Measurements from ENCODE around the gene HPSE2. TPM values are rescaled to one million over a fixed set of nuclear protein-coding genes. Genes with fewer than 3 reads are reported as not detected.

The HPSE2 gene
- total and polyA plus RNA-seq, 2 of the 13 experiments (the other 11 are each of a cell fraction or from before 2014, with no cell fraction given), result 0.01 TPM; not detected in 1

DNA sequence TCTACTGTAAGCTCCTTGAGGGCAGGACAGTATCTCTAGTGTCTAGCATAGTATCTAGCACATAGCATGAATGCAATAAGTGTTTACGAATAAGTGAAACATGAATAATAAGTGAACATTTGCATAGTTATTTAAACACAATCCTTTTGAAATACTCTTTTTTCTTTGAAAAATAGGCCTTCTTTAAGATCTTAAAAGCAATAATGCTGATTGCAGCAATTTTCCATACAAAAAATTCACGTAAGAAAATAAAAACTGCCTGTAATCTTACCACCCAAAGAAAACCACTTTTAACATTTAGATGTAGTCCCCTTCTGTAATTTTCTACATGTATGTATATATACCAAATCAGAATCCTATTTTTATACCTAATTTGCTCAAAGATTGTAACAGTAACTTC is 626.4 kb downstream of the HPSE2 start:
- TF ChIP-seq NFYB (CRISPR knock-in tag; IDR thresholded peaks at IDR 0.05) (no peak), HDAC6 (IDR thresholded peaks at IDR 0.05; ENCODE audit: low read depth, low read length) (no peak), ZNF562 (CRISPR knock-in tag; IDR thresholded peaks at IDR 0.05; ENCODE audit: borderline replicate concordance) (no peak), MAFK (conservative IDR thresholded peaks at IDR 0.05 in 1 of 2, IDR thresholded peaks at IDR 0.05 in 1 of 2; ENCODE audit: low read length in 2 of 2) (peak; percentile 80 to 94), ZBTB26 (CRISPR knock-in tag; IDR thresholded peaks at IDR 0.05; ENCODE audit: borderline replicate concordance) (no peak), MAFF (IDR thresholded peaks at IDR 0.05; ENCODE audit: low read depth, low read length) (peak; percentile 83)
- no peaks in the 10 kb centered on the region for H3K4me1 ChIP-seq (ENCODE audit: insufficient read depth, low read length)
- no peak overlapping the region for H3K4me3 ChIP-seq (replicated peaks in 1 of 3; ENCODE audit: insufficient read depth in 1 of 3, low read depth in 2 of 3, low read length in 3 of 3)
- no peak overlapping the region for H3K4me2 ChIP-seq (ENCODE audit: low read depth, low read length)
- no peak overlapping the region for H3K9ac ChIP-seq (ENCODE audit: insufficient read depth, low read depth, low read length)
- no peaks in the 10 kb centered on the region for H3K9me3 ChIP-seq (ENCODE audit: low read length)
- BruUV-seq (replicated peaks), result no TSS peak
- H3K36me3 ChIP-seq (replicated peaks in 1 of 2; ENCODE audit: control insufficient read depth in 1 of 2, insufficient read depth in 2 of 2, low read length in 2 of 2), result no peaks in the 10 kb centered on the region
- H2AFZ ChIP-seq (ENCODE audit: low read length), result no peak overlapping the region
- ATAC-seq, result no peak
- H3K27ac ChIP-seq (ENCODE audit: extremely low read length, insufficient read depth, low read length), result no peak overlapping the region
- ChIA-PET POLR2A (no interaction called here), CTCF (ENCODE audit: low intra/inter-chr PET ratio, low total read pairs) (no interaction called here)
- 0 out of 5 replicates have a peak, but pooled peaks cover 0 to 2% of the 10 kb centered on the region in 2 experiments for H3K27me3 ChIP-seq (ENCODE audit: control insufficient read depth in 1 of 2, insufficient read depth in 2 of 2, low read length in 2 of 2)
- 3% methylated on average over 2 of the region's 2 CpGs for whole genome bisulfite sequencing (ENCODE audit: low lambda C conversion rate)
- in situ Hi-C loops (cut with HindIII; ENCODE audit: extremely low pct_ligation_motif_present, low pct_unique_long_range_greater_than_20kb) (no loop called here), intact Hi-C loops (cut with micrococcal nuclease; ENCODE audit: unreplicated experiment) (no loop called here)
- no peak for FAIRE-seq
- H4K20me1 ChIP-seq (ENCODE audit: insufficient read depth, low read length), result no peaks in the 10 kb centered on the region
- no peak for DNase-seq (ENCODE audit: low spot score)
- H3K79me2 ChIP-seq (ENCODE audit: insufficient read depth, low read length), result no peaks in the 10 kb centered on the region

- FAIRE-seq (no peak), ATAC-seq (no peak), DNase-seq (ENCODE audit: low spot score) (no peak)
- POLR2A ChIA-PET, result no interaction called here
- Histone ChIP-seq H3K79me2 (ENCODE audit: insufficient read depth, low read length) (no peaks in the 10 kb centered on the region), H3K4me2 (ENCODE audit: low read depth, low read length) (no peak overlapping the region), H3K36me3 (replicated peaks in 1 of 2; ENCODE audit: control insufficient read depth in 1 of 2, insufficient read depth in 2 of 2, low read length in 2 of 2) (no peaks in the 10 kb centered on the region), H3K9me3 (ENCODE audit: low read length) (no peaks in the 10 kb centered on the region), H3K4me1 (ENCODE audit: insufficient read depth, low read length) (no peaks in the 10 kb centered on the region), H3K27me3 (ENCODE audit: control insufficient read depth in 1 of 2, insufficient read depth in 2 of 2, low read length in 2 of 2) (0 out of 5 replicates have a peak, but pooled peaks cover 0 to 2% of the 10 kb centered on the region in 2 experiments), H3K27ac (ENCODE audit: extremely low read length, insufficient read depth, low read length) (no peak overlapping the region), H3K9ac (ENCODE audit: insufficient read depth, low read depth, low read length) (no peak overlapping the region), H2AFZ (ENCODE audit: low read length) (no peak overlapping the region), H3K4me3 (replicated peaks in 1 of 3; ENCODE audit: insufficient read depth in 1 of 3, low read depth in 2 of 3, low read length in 3 of 3) (no peak overlapping the region), H4K20me1 (ENCODE audit: insufficient read depth, low read length) (no peaks in the 10 kb centered on the region)
- intact Hi-C loops (cut with micrococcal nuclease; ENCODE audit: unreplicated experiment), result no loop called here
- no TSS peak for BruUV-seq (replicated peaks)
- in situ Hi-C loops (cut with HindIII; ENCODE audit: extremely low pct_ligation_motif_present, low pct_unique_long_range_greater_than_20kb), result no loop called here
- CTCF ChIA-PET (ENCODE audit: low intra/inter-chr PET ratio, low total read pairs), result no interaction called here
- WGBS (ENCODE audit: low lambda C conversion rate), result 0% methylated on average over 3 of the region's 5 CpGs
- TF ChIP-seq DPF2 (CRISPR knock-in tag; IDR thresholded peaks at IDR 0.05; ENCODE audit: borderline replicate concordance, low read depth), result no peak
- no peak for TF ChIP-seq FOXK1 (CRISPR knock-in tag; IDR thresholded peaks at IDR 0.05; ENCODE audit: borderline replicate concordance, low read depth)
- TF ChIP-seq, protein P1, sequence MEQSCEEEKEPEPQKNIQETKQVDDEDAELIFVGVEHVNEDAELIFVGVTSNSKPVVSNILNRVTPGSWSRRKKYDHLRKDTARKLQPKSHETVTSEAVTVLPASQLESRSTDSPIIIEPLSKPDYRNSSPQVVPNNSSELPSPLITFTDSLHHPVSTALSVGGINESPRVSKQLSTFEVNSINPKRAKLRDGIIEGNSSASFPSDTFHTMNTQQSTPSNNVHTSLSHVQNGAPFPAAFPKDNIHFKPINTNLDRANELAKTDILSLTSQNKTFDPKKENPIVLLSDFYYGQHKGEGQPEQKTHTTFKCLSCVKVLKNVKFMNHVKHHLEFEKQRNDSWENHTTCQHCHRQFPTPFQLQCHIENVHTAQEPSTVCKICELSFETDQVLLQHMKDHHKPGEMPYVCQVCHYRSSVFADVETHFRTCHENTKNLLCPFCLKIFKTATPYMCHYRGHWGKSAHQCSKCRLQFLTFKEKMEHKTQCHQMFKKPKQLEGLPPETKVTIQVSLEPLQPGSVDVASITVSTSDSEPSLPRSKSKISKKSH (CRISPR knock-in tag; IDR thresholded peaks at IDR 0.05; ENCODE audit: borderline replicate concordance), result no peak
- TF ChIP-seq ZMYM2 (CRISPR knock-in tag; IDR thresholded peaks at IDR 0.05), result no peak
- no peak for TF ChIP-seq KLF9 (CRISPR knock-in tag; IDR thresholded peaks at IDR 0.05; ENCODE audit: low read depth)
- no peak for TF ChIP-seq SP1 (IDR thresholded peaks at IDR 0.05)
- TF ChIP-seq SP1 (CRISPR knock-in tag; IDR thresholded peaks at IDR 0.05), result no peak
- no peak for TF ChIP-seq TOPORS (CRISPR knock-in tag; IDR thresholded peaks at IDR 0.05)
- TF ChIP-seq ZNF10 (CRISPR knock-in tag; IDR thresholded peaks at IDR 0.05; ENCODE audit: borderline replicate concordance, low read depth), result no peak
- TF ChIP-seq CBX2 (IDR thresholded peaks at IDR 0.05; ENCODE audit: low read depth, low read length), result no peak
- no peak for TF ChIP-seq CBX2 (CRISPR knock-in tag; IDR thresholded peaks at IDR 0.05; ENCODE audit: low read depth)
Measured at GRCh38 chr10:98608411-98608810, 627.2 kb downstream of the HPSE2 start.
